K562 (cell line): Measurements from ENCODE around the gene CTNS. TPM values are rescaled to one million over a fixed set of nuclear protein-coding genes. Genes with fewer than 3 reads are reported as not detected.

ENCODE experiments used
- ATAC-seq: fragments of 200-7000 bp; cut with Tn5 transposase; 3 replicates; pipeline ENCODE4 v1.9.1; 2020; ENCODE audit warnings: moderate library complexity
- BruUV-seq: library from RNA; stranded (reverse); fragments of 400-500 nt; replicated peaks from 2 replicates; lab custom pipeline; 2021; lab: Mats Ljungman, UMichigan
- CTCF ChIA-PET: fragments of 300-600 bp; formaldehyde crosslinking; extraction: SDS; loops from one replicate; lab custom pipeline; 2021; ENCODE audit warnings: low intra/inter-chr PET ratio; lab: Yijun Ruan, JAX
- POLR2A ChIA-PET: fragments of 300-600, 350-650 bp; sonication (Branson Sonifier 250); formaldehyde crosslinking; extraction: SDS; loops from one replicate; lab custom pipeline; 2021; ENCODE audit warnings: antibody characterized with exemption, inconsistent platforms; lab: Yijun Ruan, JAX
- DNase-seq, 4 experiments: peaks; one replicate each; pipeline versions ENCODE4 v3.0.0 to v3.0.0-alpha.2; 2011 to 2018; ENCODE audit warnings: low spot score in 3 of 4, mixed read lengths in 3 of 4; ENCODE audit errors: extremely low read depth in 1 of 4
- FAIRE-seq: peaks from 2 replicates; lab custom pipeline; 2011; peaks lifted over from hg19 to GRCh38; lab: Jason Lieb, UNC
- H2AFZ ChIP-seq: 2 replicates; pipeline ENCODE4 v1.6.0; 2011; ENCODE audit warnings: low read depth, low read length, control low read depth, inconsistent platforms
- H3K27ac ChIP-seq: fragments of 200-600 bp; 3 replicates; pipeline ENCODE4 v1.8.0; 2011; ENCODE audit warnings: low read depth, mild to moderate bottlenecking, control low read depth, inconsistent platforms, low read length, moderate library complexity, mixed read lengths; ENCODE audit errors: extremely low read depth
- H3K27me3 ChIP-seq, 2 experiments: fragments of 300-600 bp in 1 of 2; 2 replicates in 1 of 2; 3 replicates in 1 of 2; pipeline versions ENCODE4 v1.6.0 to v1.8.0; 2011; ENCODE audit warnings: inconsistent platforms in 2 of 2, low read length in 2 of 2, mild to moderate bottlenecking in 1 of 2, mixed read lengths in 1 of 2, moderate library complexity in 1 of 2; ENCODE audit not compliant: control insufficient read depth in 2 of 2, insufficient read depth in 2 of 2
- H3K36me3 ChIP-seq: fragments of 300-600 bp; 3 replicates; pipeline ENCODE4 v1.8.0; 2011; ENCODE audit warnings: mild to moderate bottlenecking, low read length, inconsistent platforms; ENCODE audit not compliant: control insufficient read depth, insufficient read depth
- H3K4me1 ChIP-seq, 2 experiments: fragments of 200-600 bp in 1 of 2; replicated peaks in 1 of 2; 2 replicates in 1 of 2; 3 replicates in 1 of 2; pipeline versions ENCODE4 v1.5.1 to v1.8.0; 2011; ENCODE audit warnings: inconsistent platforms in 2 of 2, low read length in 2 of 2, mild to moderate bottlenecking in 1 of 2, mixed read lengths in 1 of 2, moderate library complexity in 1 of 2; ENCODE audit not compliant: control insufficient read depth in 2 of 2, insufficient read depth in 2 of 2
- H3K4me2 ChIP-seq: 2 replicates; pipeline ENCODE4 v1.6.1; 2011; ENCODE audit warnings: low read length, control low read depth, inconsistent platforms, mixed read lengths; ENCODE audit not compliant: insufficient read depth
- H3K4me3 ChIP-seq: fragments of 200-600 bp; sonication (generic), shearing (Covaris generic); 2 replicates; pipeline ENCODE4 v1.5.1; 2016; ENCODE audit warnings: control low read depth, inconsistent platforms
- H3K79me2 ChIP-seq: fragments of 200-600 bp; 3 replicates; pipeline ENCODE4 v1.8.0; 2011; ENCODE audit warnings: low read length, inconsistent platforms; ENCODE audit not compliant: control insufficient read depth, insufficient read depth
- H3K9ac ChIP-seq, 2 experiments: 2 replicates each; pipeline versions ENCODE4 v1.6.0 to v1.6.1; 2011; ENCODE audit warnings: low read depth in 2 of 2, low read length in 2 of 2, control low read depth in 1 of 2, inconsistent platforms in 1 of 2, mild to moderate bottlenecking in 1 of 2, mixed read lengths in 1 of 2; ENCODE audit not compliant: insufficient read depth in 1 of 2
- H3K9me1 ChIP-seq: one replicate; pipeline ENCODE4 v1.6.0; 2011; ENCODE audit warnings: inconsistent platforms, mild to moderate bottlenecking, low read length, moderate library complexity; ENCODE audit not compliant: control insufficient read depth, insufficient read depth
- H3K9me3 ChIP-seq: replicated peaks from 2 replicates; pipeline ENCODE4 v1.5.1; 2011; ENCODE audit warnings: low read depth, low read length, inconsistent platforms; ENCODE audit not compliant: control insufficient read depth, insufficient read depth
- H4K20me1 ChIP-seq: replicated peaks from 2 replicates; pipeline ENCODE4 v1.6.1; 2011; ENCODE audit warnings: low read length, inconsistent platforms, mixed read lengths; ENCODE audit not compliant: control insufficient read depth, insufficient read depth
- BCOR ChIP-seq: fragments of 450-650 bp; IDR thresholded peaks from 2 replicates; pipeline ENCODE4 v1.6.1; 2016
- CEBPG ChIP-seq, 3 experiments: fragments of 200-800 bp in 1 of 3; sonication (Bioruptor generic) in 1 of 3; sonication (generic) in 1 of 3; formaldehyde crosslinking in 1 of 3; IDR thresholded peaks in 2 of 3; conservative IDR thresholded peaks in 1 of 3; 2 replicates each; pipeline versions ENCODE4 v1.6.1 to v1.8.0; 2016 to 2022; ENCODE audit warnings: missing compliant biosample characterization in 2 of 3, missing genetic modification characterization in 2 of 3, mild to moderate bottlenecking in 1 of 3, missing genetic modification reagents in 1 of 3
- ETV6 ChIP-seq, 3 experiments: fragments of 150-350 bp in 1 of 3; sonication (generic) in 1 of 3; formaldehyde crosslinking in 1 of 3; IDR thresholded peaks; 2 replicates each; pipeline versions ENCODE4 v1.6.1 to v1.8.0; 2014 to 2022; ENCODE audit warnings: borderline replicate concordance in 2 of 3, low read depth in 2 of 3, antibody characterized with exemption in 1 of 3, low read length in 1 of 3, mild to moderate bottlenecking in 1 of 3, missing genetic modification reagents in 1 of 3
- IRF2 ChIP-seq: sonication (generic); formaldehyde crosslinking; IDR thresholded peaks from 2 replicates; pipeline ENCODE4 v1.8.1; 2022; ENCODE audit warnings: mild to moderate bottlenecking, missing genetic modification reagents
- PTTG1 ChIP-seq: fragments of 450-650 bp; IDR thresholded peaks from 2 replicates; pipeline ENCODE4 v1.6.1; 2016; ENCODE audit warnings: low read depth, mild to moderate bottlenecking, missing genetic modification characterization, missing compliant biosample characterization
- ZNF134 ChIP-seq: fragments of 250-450 bp; sonication (Bioruptor Pico); conservative IDR thresholded peaks from 2 replicates; pipeline ENCODE4 v1.4.0; 2020
- ZNF444 ChIP-seq: fragments of 250-450 bp; sonication (Bioruptor Pico); IDR thresholded peaks from 2 replicates; pipeline ENCODE4 v1.4.0; 2020; ENCODE audit warnings: mild to moderate bottlenecking, moderate library complexity
- ZNF830 ChIP-seq: fragments of 250-450 bp; sonication (Bioruptor Pico); IDR thresholded peaks from 2 replicates; pipeline ENCODE4 v1.5.0; 2021; ENCODE audit warnings: mild to moderate bottlenecking
- WGBS: fragments of 100-300 bp; shearing (Covaris generic); methylation state at CpG from one replicate; pipeline ENCODE4 v1.1.6; 2016; ENCODE audit warnings: low coverage, mixed read lengths; ENCODE audit not compliant: insufficient coverage; ENCODE audit errors: missing lambda C conversion rate; 5-methylcytosine and 5-hydroxymethylcytosine counted together
- in situ Hi-C: fragments of 300-500 bp; cut with MboI; formaldehyde crosslinking; loops from 4 replicates; pipeline ENCODE4 v1.15.0; 2018; ENCODE audit warnings: inconsistent platforms, mixed read lengths
- intact Hi-C: fragments of 100-400 bp; cut with micrococcal nuclease; formaldehyde crosslinking; loops from 2 replicates; pipeline ENCODE4 v1.14.2; 2022
- polyA plus RNA-seq, 8 experiments: library from polyadenylated mRNA; depleted of rRNA in 4 of 8; stranded (reverse) in 5 of 8; unstranded in 3 of 8; fragments of >200 nt; fragmentation: Nextera tagmentation in 2 of 8; fragmentation: Illumina TruSeq in 1 of 8; extraction: Ambion mirVana in 2 of 8; extraction: Trizol in 1 of 8; gene quantifications; 2 replicates each; pipeline versions ENCODE4 v1.2.1 to v1.2.3, GENCODE V29; 2011 to 2014; ENCODE audit warnings: inconsistent platforms in 1 of 8, missing spikeins in 1 of 8
- total RNA-seq, 7 experiments: library from RNA; depleted of rRNA in 6 of 7; stranded (reverse); fragments of >200 nt in 6 of 7; fragmentation: Illumina TruSeq in 2 of 7; extraction: Trizol in 2 of 7; gene quantifications; 2 replicates each; pipeline versions ENCODE4 v1.2.1 to v1.2.3, GENCODE V29; 2011 to 2021; ENCODE audit warnings: low replicate concordance in 1 of 7
- TF ChIP-seq, protein P1 (sequence below): sonication (generic); formaldehyde crosslinking; IDR thresholded peaks from 2 replicates; pipeline ENCODE4 v1.4.0; 2020; ENCODE audit warnings: mild to moderate bottlenecking, missing genetic modification reagents
- TF ChIP-seq, protein P2 (sequence below): IDR thresholded peaks from 2 replicates; pipeline ENCODE4 v1.6.1; 2016; ENCODE audit warnings: missing genetic modification characterization, missing compliant biosample characterization

The CTNS gene
- total and polyA plus RNA-seq, 9 of the 15 experiments (the other 6 are each of a cell fraction or from before 2014, with no cell fraction given): 0.66 to 8.4 (median 4.9) TPM

GRCh38 chr17:3697103-3697476, 60.5 kb downstream of the CTNS start:
- FAIRE-seq (no peak), ATAC-seq (no peak), DNase-seq (no peak)
- no peak overlapping the region for H3K4me2 ChIP-seq
- no peak overlapping the region for H3K27ac ChIP-seq
- no peak overlapping the region for H2AFZ ChIP-seq
- BruUV-seq: no TSS peak
- H4K20me1 ChIP-seq: no peaks in the 10 kb centered on the region
- H3K79me2 ChIP-seq: no peaks in the 10 kb centered on the region
- H3K9me3 ChIP-seq: no peaks in the 10 kb centered on the region; the same call in 1 of the 2 replicates
- no peaks in the 10 kb centered on the region for H3K36me3 ChIP-seq
- no peak overlapping the region for H3K9ac ChIP-seq
- H3K27me3 ChIP-seq: no peaks in the 10 kb centered on the region
- H3K4me3 ChIP-seq: no peak overlapping the region
- in situ Hi-C loops: no loop called here
- intact Hi-C loops: loop anchor here (10.0 kb wide), 1 partner anchor 92 kb away; the partner anchor contains the start of gene TRPV1
- no peaks in the 10 kb centered on the region for H3K9me1 ChIP-seq
- ChIA-PET CTCF (no interaction called here), POLR2A (no interaction called here)
- peaks cover 0 to 17% of the 10 kb centered on the region in 2 experiments; a peak in 2 of 5 replicates for H3K4me1 ChIP-seq
- 61% methylated on average over 4 of the region's 12 CpGs for WGBS
- TF ChIP-seq, protein P1, sequence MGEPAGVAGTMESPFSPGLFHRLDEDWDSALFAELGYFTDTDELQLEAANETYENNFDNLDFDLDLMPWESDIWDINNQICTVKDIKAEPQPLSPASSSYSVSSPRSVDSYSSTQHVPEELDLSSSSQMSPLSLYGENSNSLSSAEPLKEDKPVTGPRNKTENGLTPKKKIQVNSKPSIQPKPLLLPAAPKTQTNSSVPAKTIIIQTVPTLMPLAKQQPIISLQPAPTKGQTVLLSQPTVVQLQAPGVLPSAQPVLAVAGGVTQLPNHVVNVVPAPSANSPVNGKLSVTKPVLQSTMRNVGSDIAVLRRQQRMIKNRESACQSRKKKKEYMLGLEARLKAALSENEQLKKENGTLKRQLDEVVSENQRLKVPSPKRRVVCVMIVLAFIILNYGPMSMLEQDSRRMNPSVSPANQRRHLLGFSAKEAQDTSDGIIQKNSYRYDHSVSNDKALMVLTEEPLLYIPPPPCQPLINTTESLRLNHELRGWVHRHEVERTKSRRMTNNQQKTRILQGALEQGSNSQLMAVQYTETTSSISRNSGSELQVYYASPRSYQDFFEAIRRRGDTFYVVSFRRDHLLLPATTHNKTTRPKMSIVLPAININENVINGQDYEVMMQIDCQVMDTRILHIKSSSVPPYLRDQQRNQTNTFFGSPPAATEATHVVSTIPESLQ (CRISPR knock-in tag): no peak
- TF ChIP-seq BCOR (no peak), ZNF830 (no peak), IRF2 (CRISPR knock-in tag) (no peak), ZNF444 (CRISPR knock-in tag) (no peak), PTTG1 (tag) (no peak), ETV6 (IDR thresholded peaks at IDR 0.05; ENCODE audit: borderline replicate concordance in 1 of 2, low read depth in 2 of 2, low read length in 1 of 2) (no peak), ETV6 (CRISPR knock-in tag; IDR thresholded peaks at IDR 0.05; ENCODE audit: borderline replicate concordance) (no peak), ZNF134 (CRISPR knock-in tag) (no peak), CEBPG (CRISPR knock-in tag; IDR thresholded peaks at IDR 0.05) (no peak), CEBPG (tag; conservative IDR thresholded peaks at IDR 0.05 in 1 of 2, IDR thresholded peaks at IDR 0.05 in 1 of 2) (no peak)
- TF ChIP-seq, protein P2, sequence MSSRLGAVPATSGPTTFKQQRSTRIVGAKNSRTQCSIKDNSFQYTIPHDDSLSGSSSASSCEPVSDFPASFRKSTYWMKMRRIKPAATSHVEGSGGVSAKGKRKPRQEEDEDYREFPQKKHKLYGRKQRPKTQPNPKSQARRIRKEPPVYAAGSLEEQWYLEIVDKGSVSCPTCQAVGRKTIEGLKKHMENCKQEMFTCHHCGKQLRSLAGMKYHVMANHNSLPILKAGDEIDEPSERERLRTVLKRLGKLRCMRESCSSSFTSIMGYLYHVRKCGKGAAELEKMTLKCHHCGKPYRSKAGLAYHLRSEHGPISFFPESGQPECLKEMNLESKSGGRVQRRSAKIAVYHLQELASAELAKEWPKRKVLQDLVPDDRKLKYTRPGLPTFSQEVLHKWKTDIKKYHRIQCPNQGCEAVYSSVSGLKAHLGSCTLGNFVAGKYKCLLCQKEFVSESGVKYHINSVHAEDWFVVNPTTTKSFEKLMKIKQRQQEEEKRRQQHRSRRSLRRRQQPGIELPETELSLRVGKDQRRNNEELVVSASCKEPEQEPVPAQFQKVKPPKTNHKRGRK (tag): no peak
